Measurements from ENCODE around the gene ZNF117.

Gene ZNF117

DNA sequence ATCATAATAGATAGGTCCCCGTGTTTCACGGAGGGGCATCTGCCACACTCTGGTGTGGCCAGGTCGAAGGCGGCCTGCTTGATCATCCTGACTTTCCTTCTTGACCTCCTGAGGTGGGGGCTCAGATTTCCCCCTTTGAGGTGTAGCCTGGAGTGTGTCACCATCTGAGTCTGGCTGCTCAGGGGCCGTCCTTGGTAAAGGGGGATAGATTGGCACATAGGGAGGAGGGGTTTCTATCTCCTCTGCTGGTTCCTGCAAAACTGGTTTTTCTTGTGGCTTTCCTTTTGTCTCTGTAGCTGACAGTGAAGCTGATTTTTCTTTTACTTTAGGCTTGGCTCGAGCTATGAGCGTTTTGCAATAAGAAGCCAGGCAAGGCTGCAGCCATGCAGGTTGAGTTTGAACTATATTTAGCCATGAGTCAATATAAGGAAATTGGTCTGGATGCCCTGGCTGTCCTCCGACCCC lies 7.1 kb upstream of the ZNF117 start:
- H3K4me3 ChIP-seq (replicated peaks in 1 of 2; ENCODE audit: low read depth in 2 of 2, low read length in 2 of 2) = no peak overlapping the region
- no peak for TF ChIP-seq CTCF (IDR thresholded peaks at IDR 0.05; ENCODE audit: low read depth, low read length)
- peak; percentile 67 to 90 for DNase-seq (ENCODE audit: low read depth in 2 of 2)

DNA sequence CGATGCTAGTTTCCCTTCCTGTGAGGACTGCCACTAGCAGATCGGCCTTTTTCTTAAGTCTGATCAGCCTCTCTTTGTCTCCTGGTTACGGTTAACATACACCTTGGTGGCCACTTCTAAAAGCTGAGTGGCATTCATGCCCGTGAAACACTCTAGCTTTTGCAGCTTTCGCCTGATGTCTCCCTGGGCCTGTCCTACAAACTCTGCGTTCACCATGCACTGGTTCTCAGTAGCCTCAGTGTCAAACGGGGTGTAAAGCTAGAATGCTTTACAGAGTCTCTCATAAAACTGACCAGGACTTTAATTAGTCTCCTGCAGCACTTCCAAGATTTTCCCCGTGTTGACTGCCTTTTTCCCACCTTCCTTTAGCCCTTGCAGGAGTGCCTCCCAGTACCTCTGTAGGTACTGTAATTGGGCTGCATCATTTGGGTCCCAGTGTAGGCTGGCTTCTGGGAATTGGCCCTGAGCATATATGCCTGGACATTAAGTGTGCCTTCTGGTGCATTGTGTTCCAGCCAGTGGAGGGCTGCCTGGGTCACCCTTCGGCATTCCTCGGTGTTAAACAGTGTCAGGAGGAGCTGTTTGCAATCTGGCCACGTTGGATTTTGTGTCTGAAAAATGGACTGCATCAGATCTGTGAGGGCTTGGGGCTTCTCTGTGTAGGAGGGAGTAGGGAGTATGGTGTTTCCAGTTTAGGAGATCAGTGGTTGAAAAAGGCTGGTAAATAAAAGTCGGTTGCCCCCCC lies 6.5 kb upstream of the ZNF117 start:
- no peak for DNase-seq (ENCODE audit: low read depth in 2 of 2)
- no peak for TF ChIP-seq CTCF (IDR thresholded peaks at IDR 0.05; ENCODE audit: low read depth, low read length)
- no peak overlapping the region for H3K4me3 ChIP-seq (replicated peaks in 1 of 2; ENCODE audit: low read depth in 2 of 2, low read length in 2 of 2)

DNA sequence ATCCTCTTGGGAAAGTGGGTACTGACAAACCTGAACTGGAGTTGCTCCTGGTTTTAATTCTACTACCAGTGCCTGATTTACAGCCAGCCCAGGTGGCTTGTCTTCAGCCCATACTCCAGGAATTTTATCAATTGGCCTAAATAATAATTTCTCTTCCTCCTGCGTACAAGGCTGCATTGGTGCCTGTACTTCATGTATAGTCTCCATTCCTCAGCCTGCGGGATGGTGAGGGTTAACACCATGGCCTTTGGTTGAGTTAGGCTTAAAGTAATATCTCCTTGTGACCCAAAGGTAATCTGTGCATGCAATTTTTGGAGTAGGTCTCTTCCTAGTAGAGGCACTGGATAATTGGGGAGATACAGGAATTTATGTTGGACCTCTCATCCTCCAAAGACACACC lies 5.5 kb upstream of the ZNF117 start:
- DNase-seq (ENCODE audit: low read depth in 2 of 2) = no peak
- no peak overlapping the region for H3K4me3 ChIP-seq (replicated peaks in 1 of 2; ENCODE audit: low read depth in 2 of 2, low read length in 2 of 2)

DNA sequence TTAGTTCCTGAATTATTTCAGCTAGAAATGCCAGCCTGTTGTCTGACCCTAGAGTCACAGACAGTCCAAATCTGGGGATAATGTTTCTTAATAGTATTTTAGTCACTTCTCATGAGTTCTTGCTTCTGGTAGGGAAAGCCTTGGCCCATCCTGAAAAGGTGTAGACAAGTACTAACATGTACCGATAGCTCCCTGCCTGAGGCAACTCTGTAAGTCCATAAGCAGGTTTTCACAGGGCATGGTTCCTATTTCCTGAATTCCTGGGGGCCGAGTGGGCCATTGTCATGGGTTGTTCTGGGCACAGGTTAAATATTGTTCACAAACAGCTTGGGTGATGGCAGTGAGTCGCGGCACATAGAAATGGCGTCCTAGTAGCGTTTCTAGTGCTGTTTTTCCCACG lies 3.1 kb upstream of the ZNF117 start:
- no peak overlapping the region for H3K4me3 ChIP-seq (replicated peaks in 1 of 2; ENCODE audit: low read depth in 2 of 2, low read length in 2 of 2)
- no peak for DNase-seq (ENCODE audit: low read depth in 2 of 2)
- TF ChIP-seq CTCF (IDR thresholded peaks at IDR 0.05; ENCODE audit: low read depth, low read length) = no peak

More for the DNA sequence above, 5.5 kb upstream of the ZNF117 start:
- TF ChIP-seq CTCF (IDR thresholded peaks at IDR 0.05; ENCODE audit: low read depth, low read length) = no peak

DNA sequence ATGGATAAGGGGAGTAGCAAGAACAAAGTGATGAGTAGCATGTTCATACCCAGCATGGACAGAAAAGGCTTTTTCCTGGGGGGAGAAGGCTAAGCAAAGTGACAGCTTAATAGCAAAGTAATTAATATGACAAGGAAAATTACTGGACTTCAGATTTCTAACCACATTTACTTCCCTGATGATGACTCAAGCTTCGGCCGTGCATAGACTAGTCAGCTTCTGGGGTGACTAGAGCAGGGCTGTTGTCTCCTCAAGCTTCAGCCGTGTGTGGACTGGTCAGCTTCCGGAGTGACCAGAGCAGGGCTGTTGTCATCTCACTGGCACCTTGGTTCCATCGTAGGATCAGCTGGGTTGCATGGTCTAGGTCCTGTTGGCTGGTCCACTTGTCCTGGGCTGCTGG lies 2.1 kb upstream of the ZNF117 start:
- TF ChIP-seq CTCF (IDR thresholded peaks at IDR 0.05; ENCODE audit: low read depth, low read length) = no peak
- no peak for DNase-seq (ENCODE audit: low read depth in 2 of 2)
- H3K4me3 ChIP-seq (replicated peaks in 1 of 2; ENCODE audit: low read depth in 2 of 2, low read length in 2 of 2) = no peak overlapping the region

GRCh38 chr7:64990216-64990615 lies 620 bp downstream of the ZNF117 start:
- TF ChIP-seq CTCF (IDR thresholded peaks at IDR 0.05; ENCODE audit: low read depth, low read length) = no peak
- DNase-seq (ENCODE audit: low read depth in 2 of 2) = no peak

More at GRCh38 chr7:64990216-64990615, 620 bp downstream of the ZNF117 start:
- H3K4me3 ChIP-seq (replicated peaks in 1 of 2; ENCODE audit: low read depth in 2 of 2, low read length in 2 of 2) = no peak overlapping the region

Data from cardiac fibroblast (primary cell).